ENCODE data around the gene PRDX1. TPM values are rescaled to one million over a fixed set of nuclear protein-coding genes. Genes with fewer than 3 reads are reported as not detected.
"Not testable (repeated sequence)": the region's sequence is repeated elsewhere in the genome, so short reads cannot be mapped to it uniquely, and the experiment has no call there.

PRDX1 gene
- total RNA-seq, 1 experiment from 2014 or later = 967 TPM

- no peaks in the 10 kb centered on the region for H3K27me3 ChIP-seq (ENCODE audit: low read length)
- ATAC-seq (peak; percentile 58), DNase-seq (peak; percentile 77)
- no peak for TF ChIP-seq CTCF (conservative IDR thresholded peaks at IDR 0.05; ENCODE audit: low read depth, low read length)
- no peak for TF ChIP-seq EZH2phosphoT487 (IDR thresholded peaks at IDR 0.05; ENCODE audit: borderline replicate concordance, low read length)
- no peak for TF ChIP-seq EZH2 (IDR thresholded peaks at IDR 0.05; ENCODE audit: low read length, unreplicated experiment)
- peaks cover 34% of the 10 kb centered on the region for H4K20me1 ChIP-seq (ENCODE audit: low read length)
- H2AFZ ChIP-seq (ENCODE audit: low read length) = peak overlapping the region; percentile 70
- H3K9me2 ChIP-seq (replicated peaks; ENCODE audit: low read length) = no peaks in the 10 kb centered on the region
- ChIA-PET POLR2A (ENCODE audit: unreplicated experiment) (interaction anchor here (0.6 to 2.0 kb wide), 5 partner anchors 22 to 113 kb away, joined by 3 to 21 read pairs (median 5); partner anchors contain the start of genes AKR1A1 and MMACHC), CTCF (interaction anchor here (1.1 to 1.2 kb wide), 2 partner anchors 47 to 61 kb away, joined by 3 to 5 read pairs; partner anchors contain the start of gene NASP)
- H3K4me3 ChIP-seq (ENCODE audit: low read length) = peak overlapping the region; percentile 99
- H3K4me1 ChIP-seq (ENCODE audit: insufficient read depth, low read length) = peaks cover 46% of the 10 kb centered on the region
- H3K4me2 ChIP-seq (ENCODE audit: low read length) = peak overlapping the region; percentile 93
- no peaks in the 10 kb centered on the region for H3F3A ChIP-seq (ENCODE audit: low read length, unreplicated experiment)
- H3K9me3 ChIP-seq (ENCODE audit: low read length) = no peaks in the 10 kb centered on the region
- peaks cover 9% of the 10 kb centered on the region for H3K36me3 ChIP-seq (ENCODE audit: low read depth, low read length)
- H3K9ac ChIP-seq (ENCODE audit: low read length) = peak overlapping the region; percentile 97
- H3K27ac ChIP-seq (ENCODE audit: low read length) = peak overlapping the region; percentile 98
- H3K79me2 ChIP-seq (ENCODE audit: low read length) = peaks cover 45% of the 10 kb centered on the region
- BruUV-seq (replicated peaks) = TSS peak; percentile 99
- intact Hi-C loops (cut with micrococcal nuclease) = loop anchor here (1.0 kb wide), 1 partner anchor 28 kb away; the partner anchor contains the start of gene AKR1A1
Measured at GRCh38 chr1:45522324-45523104, 830 bp upstream of the PRDX1 start.

- H3K9me2 ChIP-seq (replicated peaks; ENCODE audit: low read length); intact Hi-C loops (cut with micrococcal nuclease); H3K27ac ChIP-seq (ENCODE audit: low read length); H3F3A ChIP-seq (ENCODE audit: low read length, unreplicated experiment); H3K27me3 ChIP-seq (ENCODE audit: low read length); POLR2A ChIA-PET (ENCODE audit: unreplicated experiment); ATAC-seq; DNase-seq; H2AFZ ChIP-seq (ENCODE audit: low read length); BruUV-seq (replicated peaks); H3K9me3 ChIP-seq (ENCODE audit: low read length): not testable (repeated sequence)
- Histone ChIP-seq H3K79me2 (ENCODE audit: low read length) (peaks cover 66% of the 10 kb centered on the region), H3K36me3 (ENCODE audit: low read depth, low read length) (peaks cover 33% of the 10 kb centered on the region), H4K20me1 (ENCODE audit: low read length) (peaks cover 53% of the 10 kb centered on the region), H3K4me3 (ENCODE audit: low read length) (peak overlapping the region; percentile 99), H3K9ac (ENCODE audit: low read length) (peak overlapping the region; percentile 97), H3K4me2 (ENCODE audit: low read length) (peak overlapping the region; percentile 93), H3K4me1 (ENCODE audit: insufficient read depth, low read length) (peaks cover 40% of the 10 kb centered on the region)
- CTCF ChIA-PET = interaction anchor here (0.6 kb wide), 1 partner anchor 50 kb away, joined by 3 read pairs; no protein-coding TSS in a partner anchor
Measured at GRCh38 chr1:45519774-45520173, 1.9 kb downstream of the PRDX1 start.

GRCh38 chr1:45518910-45519309, 2.8 kb downstream of the PRDX1 start:
- no peaks in the 10 kb centered on the region for H3K9me2 ChIP-seq (replicated peaks; ENCODE audit: low read length)
- ATAC-seq = no peak
- H4K20me1 ChIP-seq (ENCODE audit: low read length) = peaks cover 57% of the 10 kb centered on the region
- no peak for DNase-seq
- TF ChIP-seq EZH2phosphoT487 (IDR thresholded peaks at IDR 0.05; ENCODE audit: borderline replicate concordance, low read length) = no peak
- TF ChIP-seq CTCF (conservative IDR thresholded peaks at IDR 0.05; ENCODE audit: low read depth, low read length) = no peak
- TF ChIP-seq EZH2 (IDR thresholded peaks at IDR 0.05; ENCODE audit: low read length, unreplicated experiment) = no peak
- ChIA-PET POLR2A (ENCODE audit: unreplicated experiment) (interaction anchor here (0.6 kb wide), 3 partner anchors 39 to 624 kb away, joined by 3 to 13 read pairs (median 3); no protein-coding TSS in a partner anchor), CTCF (interaction anchor here (0.6 kb wide), 1 partner anchor 51 kb away, joined by 3 read pairs; no protein-coding TSS in a partner anchor)
- H3K4me2 ChIP-seq (ENCODE audit: low read length) = peak overlapping the region; percentile 93
- intact Hi-C loops (cut with micrococcal nuclease) = no loop called here
- H3K36me3 ChIP-seq (ENCODE audit: low read depth, low read length) = peaks cover 40% of the 10 kb centered on the region
- H2AFZ ChIP-seq (ENCODE audit: low read length) = no peak overlapping the region
- no peaks in the 10 kb centered on the region for H3K27me3 ChIP-seq (ENCODE audit: low read length)
- no peaks in the 10 kb centered on the region for H3K9me3 ChIP-seq (ENCODE audit: low read length)
- peaks cover 71% of the 10 kb centered on the region for H3K79me2 ChIP-seq (ENCODE audit: low read length)
- H3K9ac ChIP-seq (ENCODE audit: low read length) = no peak overlapping the region
- BruUV-seq (replicated peaks) = TSS peak; percentile 6
- no peak overlapping the region for H3K27ac ChIP-seq (ENCODE audit: low read length)
- no peaks in the 10 kb centered on the region for H3F3A ChIP-seq (ENCODE audit: low read length, unreplicated experiment)
- peaks cover 37% of the 10 kb centered on the region for H3K4me1 ChIP-seq (ENCODE audit: insufficient read depth, low read length)
- H3K4me3 ChIP-seq (ENCODE audit: low read length) = peak overlapping the region; percentile 99

GRCh38 chr1:45518366-45518765, 3.3 kb downstream of the PRDX1 start:
- H3K9ac ChIP-seq (ENCODE audit: low read length); intact Hi-C loops (cut with micrococcal nuclease); H3F3A ChIP-seq (ENCODE audit: low read length, unreplicated experiment); H3K27me3 ChIP-seq (ENCODE audit: low read length); DNase-seq; ATAC-seq; H3K9me3 ChIP-seq (ENCODE audit: low read length); H2AFZ ChIP-seq (ENCODE audit: low read length); CTCF ChIA-PET; H3K9me2 ChIP-seq (replicated peaks; ENCODE audit: low read length); H3K27ac ChIP-seq (ENCODE audit: low read length); BruUV-seq (replicated peaks): not testable (repeated sequence)
- Histone ChIP-seq H3K36me3 (ENCODE audit: low read depth, low read length) (peaks cover 46% of the 10 kb centered on the region), H3K4me1 (ENCODE audit: insufficient read depth, low read length) (peaks cover 36% of the 10 kb centered on the region), H3K4me2 (ENCODE audit: low read length) (peak overlapping the region; percentile 93), H3K79me2 (ENCODE audit: low read length) (peaks cover 71% of the 10 kb centered on the region), H3K4me3 (ENCODE audit: low read length) (peak overlapping the region; percentile 99), H4K20me1 (ENCODE audit: low read length) (peaks cover 57% of the 10 kb centered on the region)
- POLR2A ChIA-PET (ENCODE audit: unreplicated experiment) = interaction anchor here (0.6 kb wide), 3 partner anchors 40 to 624 kb away, joined by 3 to 13 read pairs (median 3); no protein-coding TSS in a partner anchor
